Measurements from ENCODE around the gene CCDC97.

DNA sequence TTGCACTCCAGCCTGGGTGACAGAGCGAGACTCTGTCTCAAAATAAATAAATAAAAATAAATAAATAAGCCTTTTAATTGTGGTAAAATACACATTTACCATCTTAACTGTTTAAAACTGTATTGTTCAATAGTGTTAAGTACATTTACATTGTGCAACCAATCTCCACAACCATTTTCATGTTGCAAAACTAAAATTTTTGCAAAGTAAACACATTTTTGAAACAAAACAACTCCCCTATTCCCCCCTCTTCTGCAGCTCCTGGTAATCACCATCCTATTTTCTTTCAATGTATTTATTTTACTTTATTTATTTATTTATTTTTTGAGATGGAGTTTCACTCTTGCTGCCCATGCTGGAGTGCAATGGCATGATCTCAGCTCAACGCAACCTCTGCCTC lies 59.8 kb downstream of the CCDC97 start:
- TF ChIP-seq, protein P1, sequence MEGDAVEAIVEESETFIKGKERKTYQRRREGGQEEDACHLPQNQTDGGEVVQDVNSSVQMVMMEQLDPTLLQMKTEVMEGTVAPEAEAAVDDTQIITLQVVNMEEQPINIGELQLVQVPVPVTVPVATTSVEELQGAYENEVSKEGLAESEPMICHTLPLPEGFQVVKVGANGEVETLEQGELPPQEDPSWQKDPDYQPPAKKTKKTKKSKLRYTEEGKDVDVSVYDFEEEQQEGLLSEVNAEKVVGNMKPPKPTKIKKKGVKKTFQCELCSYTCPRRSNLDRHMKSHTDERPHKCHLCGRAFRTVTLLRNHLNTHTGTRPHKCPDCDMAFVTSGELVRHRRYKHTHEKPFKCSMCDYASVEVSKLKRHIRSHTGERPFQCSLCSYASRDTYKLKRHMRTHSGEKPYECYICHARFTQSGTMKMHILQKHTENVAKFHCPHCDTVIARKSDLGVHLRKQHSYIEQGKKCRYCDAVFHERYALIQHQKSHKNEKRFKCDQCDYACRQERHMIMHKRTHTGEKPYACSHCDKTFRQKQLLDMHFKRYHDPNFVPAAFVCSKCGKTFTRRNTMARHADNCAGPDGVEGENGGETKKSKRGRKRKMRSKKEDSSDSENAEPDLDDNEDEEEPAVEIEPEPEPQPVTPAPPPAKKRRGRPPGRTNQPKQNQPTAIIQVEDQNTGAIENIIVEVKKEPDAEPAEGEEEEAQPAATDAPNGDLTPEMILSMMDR (IDR thresholded peaks at IDR 0.05), result no peak
- TF ChIP-seq POLR2AphosphoS5 (IDR thresholded peaks at IDR 0.05) (no peak), POLR2A (IDR thresholded peaks at IDR 0.05) (no peak), EP300 (IDR thresholded peaks at IDR 0.05) (no peak)

Data from suprapubic skin (tissue), 4 donors.